GM21717 (cell line): ENCODE results near the gene ULK3.
"Not testable (repeated sequence)": the region's sequence is repeated elsewhere in the genome, so short reads cannot be mapped to it uniquely, and the experiment has no call there.

Experiments
- ATAC-seq: cut with Tn5 transposase; IDR thresholded peaks from one replicate; pipeline ENCODE4 v1.9.1; 2021; ENCODE audit warnings: mild to moderate bottlenecking, moderate library complexity; ENCODE audit not compliant: unreplicated experiment

The ULK3 gene, protein sequence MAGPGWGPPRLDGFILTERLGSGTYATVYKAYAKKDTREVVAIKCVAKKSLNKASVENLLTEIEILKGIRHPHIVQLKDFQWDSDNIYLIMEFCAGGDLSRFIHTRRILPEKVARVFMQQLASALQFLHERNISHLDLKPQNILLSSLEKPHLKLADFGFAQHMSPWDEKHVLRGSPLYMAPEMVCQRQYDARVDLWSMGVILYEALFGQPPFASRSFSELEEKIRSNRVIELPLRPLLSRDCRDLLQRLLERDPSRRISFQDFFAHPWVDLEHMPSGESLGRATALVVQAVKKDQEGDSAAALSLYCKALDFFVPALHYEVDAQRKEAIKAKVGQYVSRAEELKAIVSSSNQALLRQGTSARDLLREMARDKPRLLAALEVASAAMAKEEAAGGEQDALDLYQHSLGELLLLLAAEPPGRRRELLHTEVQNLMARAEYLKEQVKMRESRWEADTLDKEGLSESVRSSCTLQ

DNA sequence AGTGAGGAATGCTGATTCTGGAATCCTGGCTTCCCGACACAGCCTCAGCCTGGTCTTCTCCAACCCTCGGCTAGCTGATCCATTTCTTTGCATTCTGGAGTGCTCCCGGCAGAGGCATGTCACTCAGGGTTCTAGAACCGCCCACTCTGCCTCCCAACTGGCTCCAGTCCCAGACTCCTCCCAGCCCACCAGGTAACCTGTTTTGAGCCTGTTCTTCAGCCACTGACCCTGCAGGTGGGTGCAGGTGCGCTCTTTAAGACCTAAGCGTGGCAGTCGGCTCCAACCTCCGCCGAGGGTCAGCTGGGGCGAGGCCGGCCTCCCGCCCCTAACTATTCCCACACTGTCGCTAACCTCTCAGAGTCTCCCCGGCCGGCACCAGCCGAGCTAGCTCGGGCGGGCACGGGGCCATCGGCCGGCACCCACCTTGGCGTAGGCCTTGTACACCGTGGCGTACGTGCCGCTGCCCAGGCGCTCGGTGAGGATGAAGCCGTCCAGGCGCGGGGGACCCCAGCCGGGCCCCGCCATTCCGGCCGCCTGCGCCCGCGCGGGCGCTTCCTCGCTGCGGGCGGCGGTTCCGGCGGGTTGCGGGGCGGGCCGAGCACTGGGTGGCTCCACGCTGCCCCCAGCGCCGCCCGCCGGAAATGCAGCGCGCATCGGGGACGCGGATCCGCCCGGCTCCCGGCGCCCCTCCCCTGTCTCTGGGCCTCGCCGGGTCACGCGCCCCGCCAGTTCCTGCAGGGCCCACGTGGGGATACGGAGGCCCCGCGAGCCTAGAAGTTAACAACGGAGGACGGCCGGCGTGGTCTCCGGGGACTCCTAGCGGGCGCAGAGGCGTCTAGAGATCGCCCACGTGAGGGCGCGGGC, at the start of gene ULK3:
ULK3 (minus strand) TSS at position 576 of the 864 bp plus-strand sequence; CDS start at position 525, 51 bp downstream.
- ATAC-seq: peak; percentile 65

DNA sequence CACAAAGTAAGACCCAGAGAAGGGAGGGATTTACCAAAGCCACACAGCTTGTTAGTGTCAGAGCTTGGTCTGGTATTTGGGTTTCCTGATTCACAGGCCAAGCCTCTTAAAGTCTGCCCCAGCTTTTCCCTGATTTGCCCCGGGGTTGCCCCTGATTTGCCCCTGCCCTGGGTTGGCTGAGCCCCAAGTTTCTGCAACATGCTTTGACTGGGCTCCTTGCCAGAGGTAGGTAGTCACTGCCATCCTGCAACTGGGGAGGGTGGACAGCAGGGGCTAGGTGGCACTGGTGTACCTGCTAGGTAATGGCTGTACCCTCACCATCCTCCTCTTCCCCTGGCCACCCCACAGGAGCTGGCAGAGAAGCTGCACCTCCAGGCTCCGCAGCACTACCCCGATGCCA, 49.4 kb upstream of the ULK3 start:
- ATAC-seq: no peak

DNA sequence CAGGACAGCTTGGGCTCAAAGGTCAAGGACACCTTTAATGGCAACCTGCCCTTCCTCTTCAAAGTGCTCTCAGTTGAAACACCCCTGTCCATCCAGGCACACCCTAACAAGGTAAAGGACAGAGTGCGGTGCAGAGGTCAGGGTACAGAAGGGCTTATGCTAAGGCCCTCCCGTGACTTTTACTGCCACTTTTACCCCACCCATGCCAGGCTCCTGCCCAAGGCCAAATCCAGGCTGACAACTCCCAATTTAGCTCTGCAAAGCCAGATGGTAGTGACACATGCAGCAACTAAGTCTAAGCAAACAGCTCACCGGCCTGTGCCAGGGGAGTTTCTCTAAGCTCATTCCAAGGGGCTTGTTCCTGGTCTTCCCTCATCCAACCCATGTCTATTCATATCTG, 48.5 kb upstream of the ULK3 start:
- ATAC-seq: no peak

DNA sequence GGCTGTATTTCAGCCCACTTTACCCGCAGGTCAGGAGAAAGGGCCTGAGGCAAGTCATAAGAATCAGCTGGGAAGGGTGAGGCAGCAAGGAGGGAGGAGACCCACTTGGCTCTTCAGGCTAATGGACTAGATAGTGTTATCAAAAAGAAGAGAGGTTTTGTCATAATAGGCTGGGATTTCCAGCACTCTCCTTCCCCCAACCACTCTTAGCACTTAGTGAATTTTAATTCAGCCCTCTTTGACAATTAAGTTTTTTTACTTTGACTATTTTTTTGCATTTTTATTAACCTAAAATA, 47.7 kb upstream of the ULK3 start:
- no peak for ATAC-seq

DNA sequence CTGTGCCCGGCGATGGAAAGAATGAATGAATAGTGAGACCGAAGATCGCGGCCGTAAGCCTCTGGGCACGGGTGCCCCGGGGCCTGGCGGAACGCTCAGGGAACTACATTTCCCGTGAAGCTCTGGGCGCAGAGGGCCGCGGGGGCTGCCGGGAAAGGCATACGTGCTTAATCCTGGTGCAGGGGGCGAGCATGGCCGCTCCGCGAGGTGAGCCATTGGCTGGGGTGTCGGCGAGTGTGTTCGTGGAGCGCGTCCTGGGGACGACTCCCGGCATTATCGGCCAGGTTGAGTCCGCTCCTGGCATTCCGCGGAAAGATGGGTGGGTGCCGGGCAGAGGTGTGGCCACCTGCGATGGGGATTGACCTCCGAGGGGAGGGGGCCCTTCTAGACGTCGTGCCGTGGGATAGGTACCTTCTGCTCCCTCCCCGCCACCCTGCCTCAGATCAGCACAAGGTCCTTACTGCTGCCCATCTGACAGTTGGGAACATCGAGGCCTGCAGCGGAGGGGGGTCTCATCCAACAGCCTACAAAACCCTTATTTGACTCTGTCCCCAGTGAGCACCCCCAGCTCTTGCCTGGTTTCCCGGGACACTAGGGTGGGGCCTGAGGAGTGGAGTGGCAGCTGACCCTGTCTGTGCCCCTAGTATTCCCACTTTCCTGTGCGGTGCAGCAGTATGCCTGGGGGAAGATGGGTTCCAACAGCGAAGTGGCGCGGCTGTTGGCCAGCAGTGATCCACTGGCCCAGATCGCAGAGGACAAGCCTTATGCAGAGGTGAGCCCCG, 47.1 kb upstream of the ULK3 start, which contains the start of gene MPI:
MPI (plus strand) TSS at position 160 of the 782 bp plus-strand sequence; CDS start at position 192, 32 bp downstream.
- ATAC-seq: peak; percentile 84

DNA sequence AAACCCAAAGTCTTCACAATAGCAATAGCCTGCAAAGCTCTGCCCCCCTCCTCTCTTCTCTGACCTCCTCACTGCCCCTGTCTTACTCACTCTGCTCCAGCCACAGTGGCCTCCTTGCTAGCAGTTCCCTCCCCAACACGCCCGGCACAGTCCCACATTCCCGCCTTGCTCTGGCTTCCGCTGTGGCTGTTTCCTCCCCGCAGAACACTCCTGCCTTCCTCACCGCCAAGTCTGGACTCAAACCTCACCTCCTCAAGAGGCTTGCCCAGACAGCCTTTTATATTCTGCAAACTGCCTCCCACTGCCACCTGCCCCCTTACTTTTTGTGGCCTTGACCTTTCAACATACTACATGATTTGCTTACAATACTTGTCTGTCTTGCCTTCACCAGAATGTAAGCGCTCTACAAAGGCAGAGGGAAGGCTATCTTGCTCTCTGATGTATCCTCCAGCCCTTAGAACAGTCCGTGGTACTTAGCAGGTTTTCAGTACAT, 46.5 kb upstream of the ULK3 start:
- no peak for ATAC-seq

DNA sequence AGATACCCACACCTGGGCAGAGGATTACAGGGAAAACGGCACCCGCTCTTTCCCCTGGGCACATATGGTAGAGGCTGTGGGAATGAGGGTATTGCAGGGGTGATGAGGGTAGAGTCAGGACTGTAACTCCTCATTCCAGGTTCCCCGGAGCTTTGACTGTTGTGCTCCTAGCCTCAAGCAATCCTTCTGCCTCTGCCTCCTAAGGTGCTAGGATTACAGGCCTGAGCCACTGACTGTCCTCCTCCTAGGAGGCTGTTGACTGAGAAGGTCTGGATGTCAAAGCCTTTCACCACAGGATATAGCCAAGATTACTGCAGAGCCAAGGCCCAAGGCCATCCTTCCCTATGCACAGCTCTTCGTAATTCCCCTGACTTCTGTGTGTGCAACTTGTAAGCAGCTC, 45.8 kb upstream of the ULK3 start:
- no peak for ATAC-seq

DNA sequence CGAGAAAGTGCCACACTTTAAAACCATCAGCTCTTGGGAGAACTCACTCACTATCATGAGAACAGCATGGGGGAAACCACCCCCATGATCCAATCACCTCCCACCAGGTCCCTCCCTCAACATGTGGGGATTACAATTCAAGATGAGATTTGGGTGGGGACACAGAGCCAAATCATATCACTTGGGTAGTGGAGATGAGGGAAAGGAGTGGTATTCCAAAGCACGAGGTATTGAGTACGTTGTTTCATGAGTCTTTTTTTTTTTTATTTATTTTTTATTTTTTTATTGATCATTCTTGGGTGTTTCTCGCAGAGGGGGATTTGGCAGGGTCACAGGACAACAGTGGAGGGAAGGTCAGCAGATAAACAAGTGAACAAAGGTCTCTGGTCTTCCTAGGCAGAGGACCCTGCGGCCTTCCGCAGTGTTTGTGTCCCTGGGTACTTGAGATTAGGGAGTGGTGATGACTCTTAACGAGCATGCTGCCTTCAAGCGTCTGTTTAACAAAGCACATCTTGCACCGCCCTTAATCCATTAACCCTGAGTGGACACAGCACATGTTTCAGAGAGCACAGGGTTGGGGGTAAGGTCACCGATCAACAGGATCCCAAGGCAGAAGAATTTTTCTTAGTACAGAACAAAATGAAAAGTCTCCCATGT, 44.7 kb upstream of the ULK3 start:
- not testable (repeated sequence) for ATAC-seq

DNA sequence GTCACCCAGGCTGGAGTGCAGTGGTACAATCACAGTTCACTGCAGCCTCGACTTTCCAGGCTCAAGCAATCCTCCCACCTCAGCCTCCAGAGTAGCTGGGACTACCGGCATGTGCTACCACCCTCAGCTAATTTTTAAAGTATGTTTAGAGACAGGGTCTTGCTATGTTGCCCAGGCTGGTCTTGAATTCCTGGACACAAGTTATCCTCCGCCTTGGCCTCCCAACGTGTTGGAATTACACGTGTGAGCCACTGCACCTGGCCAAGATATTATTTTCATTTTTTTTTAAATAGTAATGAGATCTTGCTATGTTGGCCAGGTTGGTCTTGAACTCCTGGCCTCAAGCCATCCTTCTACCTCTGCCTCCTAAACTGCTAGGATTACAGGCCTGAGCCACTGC, 42.5 kb upstream of the ULK3 start:
- ATAC-seq: no peak

DNA sequence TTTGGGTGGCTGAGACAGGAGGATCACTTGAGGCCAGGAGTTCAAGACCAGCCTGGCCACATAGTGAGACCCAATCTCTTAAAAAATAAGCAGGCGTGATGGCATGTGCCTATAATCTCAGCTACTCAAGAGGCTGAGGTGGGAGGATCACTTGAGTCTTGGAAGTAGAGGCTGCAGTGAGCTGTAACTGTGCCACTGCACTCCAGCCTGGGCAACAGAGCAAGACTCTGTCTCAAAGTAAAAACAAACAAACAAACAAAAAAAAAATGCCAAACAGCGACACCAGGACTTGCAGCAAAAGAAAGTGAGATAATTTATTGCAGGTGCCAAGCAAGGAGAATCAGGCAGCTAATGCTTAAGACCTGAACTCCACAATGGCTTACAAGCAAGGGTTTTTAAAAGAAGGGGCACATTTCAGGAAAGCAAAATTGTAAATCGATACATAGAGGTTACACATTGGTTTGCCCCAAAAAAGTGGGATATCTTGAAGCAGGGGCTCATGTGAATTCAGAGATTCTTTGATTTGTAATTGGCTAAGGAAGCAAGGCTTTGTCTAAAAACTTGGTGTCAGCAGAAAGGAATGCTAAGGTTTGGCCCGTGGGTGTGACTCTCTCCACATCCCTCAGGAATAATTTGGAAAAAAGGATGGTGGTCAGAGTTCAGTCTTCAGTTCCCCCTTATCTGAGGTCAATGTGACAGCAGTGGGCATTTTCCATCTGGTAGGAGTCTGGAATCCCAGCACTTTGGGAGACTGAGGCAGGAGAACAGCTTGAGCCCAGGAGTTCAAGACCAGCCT, 41.7 kb upstream of the ULK3 start:
- no peak for ATAC-seq

DNA sequence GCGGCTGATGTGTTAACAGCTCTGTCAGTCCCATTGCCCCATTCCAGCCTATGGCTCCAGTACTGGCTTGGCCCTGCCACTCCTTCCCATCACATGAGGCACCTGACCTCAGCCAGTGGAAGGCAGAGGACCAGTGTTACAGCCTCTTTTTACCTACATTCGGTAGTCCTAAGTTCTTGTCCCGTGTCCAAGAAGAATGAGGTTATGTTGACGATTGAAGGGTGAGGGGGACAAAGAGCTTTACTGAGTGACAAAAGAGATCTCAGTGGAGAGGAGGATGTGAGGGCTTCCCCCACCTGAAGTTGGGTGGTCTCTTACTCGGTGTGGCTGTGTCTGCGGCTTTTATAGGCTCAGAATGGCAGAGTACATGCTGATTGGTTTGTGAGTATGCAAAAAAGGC, 39.6 kb upstream of the ULK3 start:
- no peak for ATAC-seq

DNA sequence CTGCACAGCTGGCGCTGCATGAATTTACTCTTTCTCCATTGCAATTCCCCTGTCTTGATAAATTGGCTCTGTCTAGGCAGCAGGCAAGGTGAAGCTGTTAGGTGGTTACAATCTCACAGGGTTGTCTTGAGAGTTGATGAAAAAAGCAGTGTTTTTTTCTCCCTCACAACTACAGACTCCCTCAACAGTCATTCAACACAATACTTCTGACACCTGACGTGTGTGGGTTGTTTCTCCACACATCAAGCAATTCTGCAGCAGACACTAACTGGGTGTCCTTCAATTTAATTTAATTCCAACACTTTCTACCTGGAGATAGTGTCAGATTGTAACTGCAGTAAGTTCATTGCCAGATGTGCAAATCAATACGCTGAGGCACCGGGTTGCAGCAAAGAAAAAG, 35.3 kb upstream of the ULK3 start:
- no peak for ATAC-seq

DNA sequence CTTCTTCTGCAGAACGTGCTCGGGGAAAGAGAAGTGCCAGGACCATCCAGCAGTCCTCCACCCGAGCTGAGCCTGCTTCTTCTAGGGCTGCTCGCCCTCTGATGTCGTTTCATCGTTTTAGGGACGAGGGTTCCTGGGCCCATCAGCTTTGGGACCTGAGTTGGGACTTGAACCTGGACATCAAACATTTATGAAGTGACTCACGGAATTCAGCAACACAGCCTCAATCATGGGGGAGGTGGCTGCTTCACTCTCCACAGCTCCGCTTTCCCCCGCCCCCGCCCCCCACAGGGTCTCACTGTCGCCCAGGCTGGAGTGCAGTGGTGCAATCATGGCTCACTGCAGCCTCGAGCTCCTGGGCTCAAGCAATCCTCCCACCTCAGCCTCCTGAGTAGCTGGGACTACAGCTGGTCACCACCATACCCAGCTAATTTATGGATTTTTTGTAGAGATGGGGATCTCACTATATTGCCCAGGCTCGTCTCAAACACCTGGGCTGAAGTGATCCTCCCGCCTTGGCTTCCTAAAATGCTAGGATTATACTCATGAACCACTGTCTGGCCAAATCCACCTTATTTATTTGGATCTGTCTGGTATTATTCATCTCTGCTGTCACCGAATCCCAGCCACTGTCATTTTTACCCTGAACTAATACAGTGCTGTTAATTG, 30.9 kb upstream of the ULK3 start:
- ATAC-seq: no peak

DNA sequence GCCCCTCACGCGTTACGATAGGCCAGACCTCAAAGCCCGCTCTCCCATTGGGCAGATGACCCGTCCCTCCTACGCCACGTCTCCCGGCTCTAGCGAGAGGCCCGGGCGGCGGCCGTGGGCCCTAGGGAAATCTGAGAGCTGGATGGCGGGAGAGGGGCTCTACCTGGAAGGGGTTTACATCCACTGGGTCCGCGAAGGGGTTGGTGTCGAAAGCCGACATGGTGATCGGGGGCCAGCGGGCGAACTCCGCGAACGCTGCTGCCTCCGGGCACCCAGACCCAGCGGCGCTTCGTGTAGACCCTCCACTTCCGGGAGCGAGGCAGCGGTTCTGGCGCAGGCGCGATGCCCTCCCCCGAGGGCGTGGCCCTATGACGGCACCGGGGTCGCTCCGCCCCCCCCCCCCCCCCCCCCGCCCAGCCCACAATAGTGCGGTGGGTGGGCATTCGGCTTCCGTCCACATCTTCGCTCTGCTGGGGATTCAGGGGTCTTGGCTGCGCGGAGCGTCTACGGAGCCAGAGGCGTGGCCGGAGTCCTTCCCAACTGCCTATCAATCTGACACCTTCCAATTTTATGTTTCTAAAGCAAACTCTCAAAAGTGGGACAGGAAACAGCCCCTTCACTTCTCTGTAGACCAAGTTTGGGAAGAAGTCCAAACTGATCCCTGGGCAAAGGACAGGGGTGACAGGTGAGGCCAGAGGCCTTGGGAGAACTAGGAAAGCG, 30.2 kb upstream of the ULK3 start, which contains the start of gene SCAMP2:
SCAMP2 (minus strand) TSS at position 330 of the 720 bp plus-strand sequence; CDS start at position 220, 110 bp downstream.
- ATAC-seq: peak; percentile 64

DNA sequence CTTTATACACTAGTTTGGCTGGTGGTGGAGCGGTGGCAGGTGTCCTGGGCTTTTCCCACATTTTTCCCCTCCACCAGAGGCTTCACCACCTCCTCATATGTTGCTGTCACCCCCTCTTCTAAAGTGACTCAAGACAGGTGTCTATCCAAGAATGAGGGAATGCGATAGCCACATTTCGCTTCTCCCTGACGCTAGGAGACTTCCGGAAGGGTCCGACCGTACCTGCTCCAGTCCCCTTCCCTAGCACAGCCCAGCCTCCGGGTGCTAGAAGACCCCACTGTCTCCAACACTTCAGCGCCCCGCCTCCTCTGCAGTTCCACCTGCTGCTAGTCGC, 29.7 kb upstream of the ULK3 start:
- ATAC-seq: no peak

DNA sequence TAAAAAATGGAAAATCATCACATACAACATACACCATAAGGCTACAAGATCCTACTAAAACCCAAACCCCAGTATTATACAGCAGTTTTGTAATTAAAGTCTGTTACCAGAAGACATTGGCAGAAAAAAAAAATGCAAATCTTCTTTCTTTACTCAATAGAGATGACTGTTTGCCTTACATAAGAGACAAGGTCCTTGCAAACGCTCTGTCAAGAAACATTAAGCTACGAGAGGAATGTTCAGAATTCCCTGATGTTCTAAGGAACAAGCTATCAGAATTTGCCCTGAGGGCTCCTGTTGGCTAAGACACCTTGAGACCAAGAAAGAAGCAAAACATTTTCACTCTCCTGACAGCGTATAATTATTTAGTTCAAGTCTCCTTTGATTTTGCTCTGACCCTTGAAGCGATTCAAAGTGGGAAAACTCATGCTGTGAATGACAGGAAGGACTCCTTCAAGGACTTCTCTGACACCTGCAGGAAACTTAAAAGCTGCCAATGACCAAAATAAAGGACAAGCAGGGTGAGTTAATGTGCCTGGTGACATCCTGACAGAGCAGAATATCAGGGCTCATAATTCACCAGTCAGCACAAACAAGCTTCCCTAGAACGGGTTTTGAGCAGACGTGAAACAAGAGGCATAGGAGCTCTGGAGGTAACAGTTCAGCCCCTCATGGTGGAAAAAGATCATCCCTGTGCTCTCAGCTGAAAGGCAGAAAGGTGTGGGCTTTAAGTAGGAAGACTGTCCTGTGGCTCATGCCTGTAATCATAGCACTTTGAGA, 27.7 kb upstream of the ULK3 start:
- no peak for ATAC-seq

DNA sequence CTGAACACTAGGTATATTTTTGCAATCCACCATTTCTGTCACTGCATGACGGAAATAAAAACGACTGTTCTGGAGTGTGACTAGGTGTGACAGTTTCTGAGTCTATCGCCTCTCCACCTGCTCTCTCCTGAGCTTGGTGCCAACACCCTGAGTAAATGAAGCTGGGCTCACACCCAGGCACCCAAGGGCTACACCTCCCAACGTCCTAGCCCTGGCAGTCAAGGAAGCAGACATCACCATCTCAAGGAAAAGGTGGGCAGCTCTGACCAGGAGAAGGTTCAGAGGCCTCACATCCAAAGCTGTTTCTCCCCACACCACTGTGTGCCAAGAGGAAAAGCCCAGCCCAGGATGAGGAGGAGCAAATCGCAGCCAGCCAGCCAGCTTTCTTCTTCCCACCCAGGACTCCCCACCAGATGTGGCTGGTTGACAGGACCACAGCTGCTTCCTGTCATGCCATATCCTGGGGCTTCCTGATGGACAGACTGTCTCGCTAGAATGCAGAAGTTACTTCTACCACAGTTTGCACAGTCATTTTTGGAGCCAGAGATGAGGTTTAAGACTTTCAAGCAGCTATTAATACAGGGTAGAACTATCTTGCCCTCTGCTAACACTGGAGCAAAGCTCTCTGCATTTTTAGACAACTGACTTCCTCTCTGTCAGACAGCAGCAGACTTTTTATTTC, 26.9 kb upstream of the ULK3 start:
- peak; percentile 49 for ATAC-seq
